SK-N-SH (cell line): Measurements from ENCODE around the gene PRRX1. TPM values are rescaled to one million over a fixed set of nuclear protein-coding genes. Genes with fewer than 3 reads are reported as not detected.

Source experiments
- CTCF ChIA-PET: fragments of 300-600, 350-600 bp; formaldehyde crosslinking; extraction: SDS; loops from one replicate; lab custom pipeline; 2021; lab: Yijun Ruan, JAX
- POLR2A ChIA-PET: fragments of 350-600 bp; sonication (Branson Sonifier 250); formaldehyde crosslinking; extraction: SDS; loops from one replicate; lab custom pipeline; 2020; ENCODE audit warnings: antibody characterized with exemption, inconsistent platforms; lab: Yijun Ruan, JAX
- DNase-seq: peaks from one replicate; pipeline ENCODE4 v3.0.0; 2012
- H2AFZ ChIP-seq: fragments of 200-600 bp; sonication (generic); 2 replicates; pipeline ENCODE4 v1.8.1; 2016; ENCODE audit warnings: antibody characterized with exemption, mild to moderate bottlenecking, low read depth
- H3F3A ChIP-seq: fragments of 200-600 bp; sonication (generic); replicated peaks from 2 replicates; pipeline ENCODE3; 2016; ENCODE audit warnings: antibody characterized with exemption, mild to moderate bottlenecking; ENCODE audit not compliant: insufficient read depth
- H3K27ac ChIP-seq, 2 experiments: fragments of 200-500 bp in 1 of 2; fragments of 200-600 bp in 1 of 2; sonication (Bioruptor generic) in 1 of 2; sonication (generic), shearing (Covaris generic) in 1 of 2; 2 replicates each; pipeline versions ENCODE4 v1.5.1 to v1.6.1; 2014 to 2016; ENCODE audit warnings: low read depth in 2 of 2, inconsistent platforms in 1 of 2, low read length in 1 of 2, mild to moderate bottlenecking in 1 of 2, mixed read lengths in 1 of 2
- H3K27me3 ChIP-seq: fragments of 200-600 bp; sonication (generic), shearing (Covaris generic); 2 replicates; pipeline ENCODE4 v1.6.1; 2016; ENCODE audit warnings: mixed run types; ENCODE audit not compliant: insufficient read depth
- H3K36me3 ChIP-seq, 2 experiments: fragments of 200-500 bp in 1 of 2; fragments of 200-600 bp in 1 of 2; sonication (Bioruptor generic) in 1 of 2; sonication (generic) in 1 of 2; replicated peaks in 1 of 2; 2 replicates each; pipeline versions ENCODE3 to v1.5.1; 2014 to 2016; ENCODE audit warnings: low read length in 1 of 2, mild to moderate bottlenecking in 1 of 2; ENCODE audit not compliant: insufficient read depth in 2 of 2, control insufficient read depth in 1 of 2
- H3K4me1 ChIP-seq, 2 experiments: fragments of 200-500 bp in 1 of 2; fragments of 200-600 bp in 1 of 2; sonication (Bioruptor generic) in 1 of 2; sonication (generic), shearing (Covaris generic) in 1 of 2; 2 replicates each; pipeline versions ENCODE4 v1.5.1 to v1.6.1; 2014 to 2016; ENCODE audit warnings: low read depth in 1 of 2, low read length in 1 of 2, mixed run types in 1 of 2; ENCODE audit not compliant: insufficient read depth in 2 of 2, control insufficient read depth in 1 of 2
- H3K4me2 ChIP-seq: fragments of 200-600 bp; sonication (generic), shearing (Covaris generic); 2 replicates; pipeline ENCODE4 v1.6.1; 2017; ENCODE audit warnings: mixed run types
- H3K4me3 ChIP-seq, 2 experiments: fragments of 200-500 bp in 1 of 2; fragments of 200-600 bp in 1 of 2; sonication (Bioruptor generic) in 1 of 2; sonication (generic), shearing (Covaris generic) in 1 of 2; 2 replicates each; pipeline versions ENCODE4 v1.5.1 to v1.8.1; 2014 to 2016; ENCODE audit warnings: low read depth in 2 of 2, inconsistent platforms in 1 of 2, low read length in 1 of 2, mild to moderate bottlenecking in 1 of 2, mixed read lengths in 1 of 2, moderate library complexity in 1 of 2
- H3K79me2 ChIP-seq: fragments of 200-600 bp; sonication (generic); 2 replicates; pipeline ENCODE4 v1.8.1; 2017; ENCODE audit warnings: mild to moderate bottlenecking; ENCODE audit not compliant: insufficient read depth
- H3K9ac ChIP-seq: fragments of 200-600 bp; sonication (generic); 2 replicates; pipeline ENCODE4 v1.6.1; 2017; ENCODE audit warnings: mixed run types
- H3K9me2 ChIP-seq: fragments of 200-600 bp; sonication (generic); 2 replicates; pipeline ENCODE4 v1.6.1; 2017; ENCODE audit warnings: mixed run types
- H3K9me3 ChIP-seq: fragments of 200-600 bp; sonication (generic); 2 replicates; pipeline ENCODE4 v1.6.1; 2017; ENCODE audit warnings: mixed run types, mild to moderate bottlenecking, moderate library complexity
- H4K20me1 ChIP-seq: fragments of 200-600 bp; sonication (generic); 2 replicates; pipeline ENCODE4 v1.6.1; 2017; ENCODE audit warnings: mild to moderate bottlenecking, mixed run types; ENCODE audit not compliant: insufficient read depth
- CHD2 ChIP-seq: fragments of 150-350 bp; IDR thresholded peaks from 2 replicates; pipeline ENCODE4 v1.6.1; 2018; ENCODE audit warnings: low read length; ENCODE audit not compliant: partially characterized antibody
- EP300 ChIP-seq, 2 experiments: IDR thresholded peaks; 2 replicates each; pipeline versions ENCODE4 v1.4.0 to v1.6.1; 2012; ENCODE audit warnings: borderline replicate concordance in 1 of 2, low read depth in 1 of 2, low read length in 1 of 2
- FOXJ3 ChIP-seq: sonication (generic); formaldehyde crosslinking; IDR thresholded peaks from 2 replicates; pipeline ENCODE4 v1.5.1; 2020; ENCODE audit warnings: mild to moderate bottlenecking, missing genetic modification reagents
- NRF1 ChIP-seq: IDR thresholded peaks from 2 replicates; pipeline ENCODE4 v1.6.1; 2012; ENCODE audit warnings: low read depth, mild to moderate bottlenecking, low read length
- RAD21 ChIP-seq: IDR thresholded peaks from 2 replicates; pipeline ENCODE4 v1.6.1; 2012; ENCODE audit warnings: mild to moderate bottlenecking, low read length
- RFX5 ChIP-seq: IDR thresholded peaks from 2 replicates; pipeline ENCODE4 v1.6.1; 2012; ENCODE audit warnings: mild to moderate bottlenecking, improper control_type of control experiment, low read length
- SIN3A ChIP-seq: IDR thresholded peaks from 2 replicates; pipeline ENCODE4 v1.6.1; 2012; ENCODE audit warnings: low read depth, mild to moderate bottlenecking, low read length, moderate library complexity, borderline replicate concordance
- TAF1 ChIP-seq: IDR thresholded peaks from 2 replicates; pipeline ENCODE4 v1.6.1; 2012; ENCODE audit warnings: low read depth, mild to moderate bottlenecking, low read length, moderate library complexity, borderline replicate concordance
- WGBS: methylation state at CpG from one replicate; pipeline ENCODE4 v1.1.6; 2017; ENCODE audit warnings: low lambda C conversion rate; 5-methylcytosine and 5-hydroxymethylcytosine counted together
- polyA plus RNA-seq, 3 experiments: library from polyadenylated mRNA; depleted of rRNA; stranded (reverse); fragments of >200 nt; gene quantifications; 2 replicates each; pipeline ENCODE4 v1.2.3, GENCODE V29; 2012
- TF ChIP-seq, protein P1 (sequence below): fragments of 150-350 bp; IDR thresholded peaks from 2 replicates; pipeline ENCODE4 v1.6.1; 2016; ENCODE audit warnings: mild to moderate bottlenecking, low read depth, low read length
- TF ChIP-seq, protein P2 (sequence below): IDR thresholded peaks from 2 replicates; pipeline ENCODE4 v1.4.0; 2012; ENCODE audit warnings: low read depth

PRRX1 gene
- polyA plus RNA-seq, 1 of the 3 experiments (the other 2 are of a cell fraction): 356 TPM

DNA sequence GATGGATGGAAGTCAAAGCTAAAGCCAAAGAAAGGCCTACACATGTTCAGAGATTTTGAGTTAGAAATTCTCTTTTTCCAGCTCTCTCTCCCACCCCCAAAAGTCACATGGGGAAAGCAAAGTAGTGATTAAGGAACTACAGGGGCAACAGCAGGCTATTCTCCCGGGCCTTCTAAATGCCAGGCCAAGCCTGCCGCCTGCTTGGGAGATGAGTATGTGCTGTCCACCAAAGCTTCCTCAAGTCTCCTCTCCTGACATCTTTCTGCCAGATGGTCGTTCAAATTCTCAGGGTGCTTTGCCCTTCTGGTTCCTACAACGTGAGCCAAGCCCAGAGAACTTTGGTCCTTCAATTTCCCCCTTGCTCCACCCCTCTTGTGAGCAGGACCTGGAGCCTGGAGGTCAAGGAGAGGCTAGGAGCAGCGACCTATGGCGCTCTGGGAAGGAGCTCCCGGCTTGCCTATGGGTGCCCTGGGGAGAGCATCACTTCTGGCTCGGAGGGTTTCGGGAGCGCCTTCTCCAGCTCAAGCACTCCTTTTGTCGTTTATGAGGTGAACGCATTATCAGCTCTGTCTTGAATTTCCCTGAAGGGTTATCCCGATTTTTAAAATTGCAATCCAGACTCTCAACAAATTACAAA lies 4.4 kb upstream of the PRRX1 start (continued):
- TF ChIP-seq CHD2 (no peak), NRF1 (no peak), TAF1 (no peak), FOXJ3 (CRISPR knock-in tag) (no peak), RAD21 (no peak)
- TF ChIP-seq, protein P1, sequence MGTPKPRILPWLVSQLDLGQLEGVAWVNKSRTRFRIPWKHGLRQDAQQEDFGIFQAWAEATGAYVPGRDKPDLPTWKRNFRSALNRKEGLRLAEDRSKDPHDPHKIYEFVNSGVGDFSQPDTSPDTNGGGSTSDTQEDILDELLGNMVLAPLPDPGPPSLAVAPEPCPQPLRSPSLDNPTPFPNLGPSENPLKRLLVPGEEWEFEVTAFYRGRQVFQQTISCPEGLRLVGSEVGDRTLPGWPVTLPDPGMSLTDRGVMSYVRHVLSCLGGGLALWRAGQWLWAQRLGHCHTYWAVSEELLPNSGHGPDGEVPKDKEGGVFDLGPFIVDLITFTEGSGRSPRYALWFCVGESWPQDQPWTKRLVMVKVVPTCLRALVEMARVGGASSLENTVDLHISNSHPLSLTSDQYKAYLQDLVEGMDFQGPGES: no peak

DNA sequence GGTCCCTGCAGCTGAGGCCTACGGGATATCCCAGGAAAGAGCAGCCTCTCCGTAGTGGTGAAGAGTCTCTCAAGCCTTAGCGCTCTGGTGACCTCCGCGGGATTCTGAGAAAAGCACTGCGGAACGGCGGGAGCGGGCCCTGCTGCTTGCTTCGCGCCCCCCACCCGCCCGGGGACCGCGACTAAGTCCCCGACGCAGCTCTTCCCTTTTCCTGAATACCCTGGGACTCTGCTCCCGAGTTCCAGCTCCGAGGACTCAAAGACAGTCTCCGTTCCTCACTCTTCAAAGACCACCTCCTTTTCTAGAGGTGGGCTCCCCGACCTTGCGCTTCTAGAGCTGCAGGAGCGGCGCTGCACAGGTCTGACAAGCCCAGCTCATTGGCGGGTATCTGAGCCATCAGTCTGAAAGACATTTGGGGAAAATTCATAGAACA lies 3.6 kb upstream of the PRRX1 start:
- Histone ChIP-seq H3K27ac (no peak overlapping the region), H3K4me3 (no peak overlapping the region), H3K9me3 (no peaks in the 10 kb centered on the region), H3F3A (peaks cover 30% of the 10 kb centered on the region), H3K9ac (no peak overlapping the region), H2AFZ (peak overlapping the region; percentile 37; the same call in 1 of the 2 replicates), H3K27me3 (no peaks in the 10 kb centered on the region), H3K4me2 (no peak overlapping the region), H3K36me3 (peaks cover 0 to 3% of the 10 kb centered on the region in 2 experiments), H3K79me2 (peaks cover 37% of the 10 kb centered on the region), H3K9me2 (no peaks in the 10 kb centered on the region), H3K4me1 (peaks cover 0 to 4% of the 10 kb centered on the region in 2 experiments; a peak in 1 of 4 replicates), H4K20me1 (no peaks in the 10 kb centered on the region)
- no peak for DNase-seq
- ChIA-PET POLR2A (no interaction called here), CTCF (interaction anchor here (0.6 to 1.1 kb wide), 2 partner anchors 360 to 731 kb away, joined by 3 to 6 read pairs; no protein-coding TSS in a partner anchor)
- WGBS: 63% methylated on average over 19 of the region's 25 CpGs
- no peak for TF ChIP-seq TAF1
- TF ChIP-seq RFX5: no peak
- no peak for TF ChIP-seq EP300 (IDR thresholded peaks at IDR 0.05; ENCODE audit: borderline replicate concordance in 1 of 2, low read depth in 1 of 2, low read length in 1 of 2)

DNA sequence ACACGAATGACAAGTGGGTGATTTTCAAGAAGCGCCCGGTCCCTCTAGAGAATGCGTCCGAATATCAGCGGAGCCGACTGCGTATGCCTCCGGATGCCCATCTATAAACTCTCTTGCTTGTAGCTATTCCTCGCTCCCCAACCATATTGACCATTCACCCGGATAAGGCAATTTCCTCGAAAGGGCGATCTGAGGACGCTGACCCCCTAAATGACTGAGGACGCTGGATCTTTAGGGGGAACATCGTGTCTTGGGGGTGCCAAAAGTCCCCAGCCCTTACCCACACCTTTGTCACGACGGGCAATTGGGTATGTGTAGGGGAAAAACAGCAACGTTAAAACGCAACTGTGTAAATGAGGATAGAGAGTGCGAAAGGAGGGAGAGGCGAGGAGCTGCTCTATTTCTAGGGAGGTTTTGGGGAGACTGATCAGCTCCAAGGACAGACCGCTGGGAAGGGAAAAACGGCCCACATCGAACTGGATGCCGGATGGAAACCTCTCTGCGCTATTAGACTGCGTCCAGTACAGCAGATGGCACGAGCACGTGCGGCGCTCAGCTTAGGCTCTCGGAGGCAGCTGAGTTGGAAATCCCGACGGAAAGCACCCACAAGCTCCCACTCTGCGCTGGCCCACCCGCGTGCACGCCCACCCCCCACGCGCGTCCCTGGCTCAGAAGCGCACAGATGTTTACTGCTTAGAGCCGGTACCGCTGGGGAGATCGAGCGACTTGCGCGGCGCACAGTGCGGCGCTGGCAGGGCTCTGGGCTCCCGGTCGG lies 2.9 kb upstream of the PRRX1 start:
- peak overlapping the region; percentile 92 for H3K4me2 ChIP-seq
- CTCF ChIA-PET: interaction anchor here (0.7 to 1.1 kb wide), 2 partner anchors 11 to 732 kb away, joined by 3 to 6 read pairs; no protein-coding TSS in a partner anchor
- peak overlapping the region; percentile 66 for H2AFZ ChIP-seq
- TF ChIP-seq, protein P2, sequence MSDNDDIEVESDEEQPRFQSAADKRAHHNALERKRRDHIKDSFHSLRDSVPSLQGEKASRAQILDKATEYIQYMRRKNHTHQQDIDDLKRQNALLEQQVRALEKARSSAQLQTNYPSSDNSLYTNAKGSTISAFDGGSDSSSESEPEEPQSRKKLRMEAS: peak; percentile 94
- TF ChIP-seq RFX5 (no peak), SIN3A (no peak), FOXJ3 (CRISPR knock-in tag) (no peak)
- TF ChIP-seq, all 33 proteins: peak for 1
- Histone ChIP-seq H4K20me1 (no peaks in the 10 kb centered on the region), H3K9me3 (no peaks in the 10 kb centered on the region), H3K36me3 (peaks cover 0 to 11% of the 10 kb centered on the region in 2 experiments), H3K9me2 (no peaks in the 10 kb centered on the region), H3K79me2 (peaks cover 44% of the 10 kb centered on the region), H3K4me1 (peaks cover 0 to 4% of the 10 kb centered on the region in 2 experiments; a peak in 1 of 4 replicates), H3K27ac (peak overlapping the region; percentile 39 to 99; a peak in 2 of 4 replicates), H3K9ac (peak overlapping the region; percentile 34; the same call in 1 of the 2 replicates), H3K27me3 (no peaks in the 10 kb centered on the region), H3F3A (peaks cover 36% of the 10 kb centered on the region), H3K4me3 (peak overlapping the region; percentile 29 to 42)
- DNase-seq: peak; percentile 37
- POLR2A ChIA-PET: no interaction called here
- WGBS: 31% methylated on average over 30 of the region's 54 CpGs
